AG04449 (cell line): Measurements from ENCODE around the gene SIRPB1.

Experiments
- CTCF ChIA-PET: fragments of 350-600 bp; formaldehyde crosslinking; extraction: SDS; loops from one replicate; lab custom pipeline; 2021; ENCODE audit warnings: antibody characterized with exemption; lab: Yijun Ruan, JAX
- POLR2A ChIA-PET: fragments of 400-600, 350-600 bp; formaldehyde crosslinking; extraction: SDS; loops from one replicate; lab custom pipeline; 2020; ENCODE audit warnings: antibody characterized with exemption, inconsistent platforms; lab: Yijun Ruan, JAX
- DNase-seq: peaks from one replicate; pipeline ENCODE4 v3.0.0-alpha.2; 2010; ENCODE audit warnings: low read depth, low spot score
- H3K4me3 ChIP-seq: 2 replicates; pipeline ENCODE4 v1.5.1; 2011; ENCODE audit warnings: low read depth, mild to moderate bottlenecking, control low read depth, low read length
- CTCF ChIP-seq: IDR thresholded peaks from one replicate; pipeline ENCODE4 v1.5.1; 2011; ENCODE audit warnings: mild to moderate bottlenecking, moderate library complexity, low read length, control low read depth, inconsistent platforms; ENCODE audit not compliant: insufficient read depth; ENCODE audit errors: missing control alignments

Gene SIRPB1

GRCh38 chr20:1663917-1664316, 44.1 kb upstream of the SIRPB1 start:
- ChIA-PET CTCF (no interaction called here), POLR2A (no interaction called here)
- no peak for TF ChIP-seq CTCF
- DNase-seq: no peak
- H3K4me3 ChIP-seq: no peak overlapping the region

- POLR2A ChIA-PET: no interaction called here
- no peak overlapping the region for H3K4me3 ChIP-seq
- no peak for TF ChIP-seq CTCF
- CTCF ChIA-PET: no interaction called here
- no peak for DNase-seq
Measured at GRCh38 chr20:1661542-1662299, 41.9 kb upstream of the SIRPB1 start.

- TF ChIP-seq CTCF: no peak
- ChIA-PET CTCF (no interaction called here), POLR2A (no interaction called here)
- no peak overlapping the region for H3K4me3 ChIP-seq
- no peak for DNase-seq
Measured at GRCh38 chr20:1660246-1660645, 40.4 kb upstream of the SIRPB1 start.

- no peak within 1 kb of the TSS for H3K4me3 ChIP-seq
- TF ChIP-seq CTCF: no peak
- CTCF ChIA-PET: no interaction called here
- DNase-seq: no peak
- POLR2A ChIA-PET: no interaction called here
Measured at GRCh38 chr20:1657556-1658334, 37.9 kb upstream of the SIRPB1 start, which contains the start of gene SIRPG. Gene SIRPG (minus strand): TSS chr20:1657779. CDS start chr20:1657714, 65 bp downstream.

GRCh38 chr20:1656844-1657243, 37.0 kb upstream of the SIRPB1 start:
- POLR2A ChIA-PET: no interaction called here
- no peak for TF ChIP-seq CTCF
- CTCF ChIA-PET: no interaction called here
- DNase-seq: no peak
- H3K4me3 ChIP-seq: no peak overlapping the region

- ChIA-PET POLR2A (no interaction called here), CTCF (no interaction called here)
Measured at GRCh38 chr20:1654996-1655395, 35.2 kb upstream of the SIRPB1 start.

More at GRCh38 chr20:1654996-1655395, 35.2 kb upstream of the SIRPB1 start:
- TF ChIP-seq CTCF: no peak
- no peak overlapping the region for H3K4me3 ChIP-seq
- DNase-seq: no peak
